GM20000 (cell line): ENCODE data around the gene ANKRD34A.
"Not testable (repeated sequence)": the region's sequence is repeated elsewhere in the genome, so short reads cannot be mapped to it uniquely, and the experiment has no call there.

Source experiments
- DNase-seq: peaks from one replicate; pipeline ENCODE4 v3.0.0; 2012; ENCODE audit warnings: low spot score
- TF ChIP-seq, protein P1 (sequence below): IDR thresholded peaks from 2 replicates; pipeline ENCODE4 v1.5.1; 2012; ENCODE audit warnings: mild to moderate bottlenecking, control low read depth; ENCODE audit errors: extremely low read depth, missing control alignments

The ANKRD34A gene

DNA sequence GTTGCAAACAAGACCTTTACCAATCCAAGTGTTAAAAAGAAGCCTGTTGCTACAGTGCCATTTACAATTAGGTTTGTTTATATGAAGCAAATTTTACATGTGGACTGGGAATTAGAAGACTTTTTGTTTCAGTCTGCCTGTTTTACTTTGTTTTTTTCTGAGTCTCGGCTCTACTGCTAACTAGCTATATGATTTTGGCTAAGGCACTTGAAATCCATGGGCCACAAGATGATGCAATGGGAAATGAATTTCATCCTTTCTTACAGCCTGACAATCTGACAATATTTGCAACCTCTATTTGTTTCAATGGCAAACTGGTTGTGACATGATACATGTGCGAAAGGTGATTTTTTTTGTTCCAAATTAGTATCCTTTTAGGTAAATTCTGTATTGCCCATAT is 42.1 kb downstream of the ANKRD34A start:
- TF ChIP-seq, protein P1, sequence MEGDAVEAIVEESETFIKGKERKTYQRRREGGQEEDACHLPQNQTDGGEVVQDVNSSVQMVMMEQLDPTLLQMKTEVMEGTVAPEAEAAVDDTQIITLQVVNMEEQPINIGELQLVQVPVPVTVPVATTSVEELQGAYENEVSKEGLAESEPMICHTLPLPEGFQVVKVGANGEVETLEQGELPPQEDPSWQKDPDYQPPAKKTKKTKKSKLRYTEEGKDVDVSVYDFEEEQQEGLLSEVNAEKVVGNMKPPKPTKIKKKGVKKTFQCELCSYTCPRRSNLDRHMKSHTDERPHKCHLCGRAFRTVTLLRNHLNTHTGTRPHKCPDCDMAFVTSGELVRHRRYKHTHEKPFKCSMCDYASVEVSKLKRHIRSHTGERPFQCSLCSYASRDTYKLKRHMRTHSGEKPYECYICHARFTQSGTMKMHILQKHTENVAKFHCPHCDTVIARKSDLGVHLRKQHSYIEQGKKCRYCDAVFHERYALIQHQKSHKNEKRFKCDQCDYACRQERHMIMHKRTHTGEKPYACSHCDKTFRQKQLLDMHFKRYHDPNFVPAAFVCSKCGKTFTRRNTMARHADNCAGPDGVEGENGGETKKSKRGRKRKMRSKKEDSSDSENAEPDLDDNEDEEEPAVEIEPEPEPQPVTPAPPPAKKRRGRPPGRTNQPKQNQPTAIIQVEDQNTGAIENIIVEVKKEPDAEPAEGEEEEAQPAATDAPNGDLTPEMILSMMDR: no peak
- no peak for DNase-seq

DNA sequence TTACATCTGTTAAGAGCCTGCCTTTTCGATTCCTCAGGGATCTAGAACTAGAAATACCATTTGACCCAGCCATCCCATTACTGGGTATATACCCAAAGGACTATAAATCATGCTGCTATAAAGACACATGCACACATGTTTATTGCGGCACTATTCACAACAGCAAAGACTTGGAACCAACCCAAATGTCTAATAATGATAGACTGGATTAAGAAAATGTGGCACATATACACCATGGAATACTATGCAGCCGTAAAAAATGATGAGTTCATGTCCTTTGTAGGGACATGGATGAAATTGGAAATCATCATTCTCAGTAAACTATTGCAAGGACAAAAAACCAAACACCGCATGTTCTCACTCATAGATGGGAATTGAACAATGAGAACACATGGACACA is 44.1 kb downstream of the ANKRD34A start:
- not testable (repeated sequence) for DNase-seq

DNA sequence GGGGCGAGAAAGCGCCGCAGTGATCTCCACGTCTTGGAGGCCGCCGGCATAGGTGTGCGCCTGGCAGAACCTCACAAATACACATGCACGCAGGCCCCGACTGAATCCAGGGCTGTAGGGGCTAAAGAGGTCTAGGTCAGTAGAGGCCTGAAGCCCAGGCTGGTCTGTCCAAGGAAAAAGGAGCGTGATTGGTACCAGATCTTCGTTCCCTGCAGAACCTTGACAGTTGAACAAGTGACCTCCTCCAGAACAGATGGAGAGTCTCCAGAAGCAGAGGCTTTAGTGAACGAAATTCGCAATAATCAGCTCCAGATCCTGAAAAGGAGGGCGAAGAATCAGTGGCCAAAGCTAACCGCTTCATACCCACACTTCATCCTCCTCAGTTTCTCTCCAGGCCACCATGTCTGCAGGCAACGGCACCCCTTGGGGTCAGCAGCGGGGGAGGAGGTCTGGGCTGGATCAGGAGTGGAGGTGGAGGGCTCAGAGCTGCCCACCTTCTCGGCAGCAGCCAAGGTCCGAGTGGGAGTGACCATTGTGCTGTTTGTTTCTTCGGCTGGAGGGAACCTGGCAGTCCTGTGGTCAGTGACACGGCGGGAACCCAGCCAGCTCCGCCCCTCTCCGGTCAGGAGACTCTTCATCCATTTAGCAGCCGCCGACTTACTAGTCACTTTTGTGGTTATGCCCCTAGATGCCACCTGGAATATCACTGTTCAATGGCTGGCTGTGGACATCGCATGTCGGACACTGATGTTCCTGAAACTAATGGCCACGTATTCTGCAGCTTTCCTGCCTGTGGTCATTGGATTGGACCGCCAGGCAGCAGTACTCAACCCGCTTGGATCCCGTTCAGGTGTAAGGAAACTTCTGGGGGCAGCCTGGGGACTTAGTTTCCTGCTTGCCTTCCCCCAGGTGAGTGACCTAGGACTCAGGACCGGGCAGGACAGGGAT is 45.1 kb downstream of the ANKRD34A start:
- TF ChIP-seq, protein P1: no peak
- peak; percentile 36 for DNase-seq

GRCh38 chr1:145918144-145918991 is 46.0 kb downstream of the ANKRD34A start, which contains the start of gene PEX11B:
PEX11B (minus strand) TSS chr1:145918717; CDS start chr1:145918688, 29 bp downstream.
- TF ChIP-seq, protein P1: no peak
- peak; percentile 88 for DNase-seq

- DNase-seq: no peak
- TF ChIP-seq, protein P1: no peak
Observed at GRCh38 chr1:145917595-145917994, 46.8 kb downstream of the ANKRD34A start.

DNA sequence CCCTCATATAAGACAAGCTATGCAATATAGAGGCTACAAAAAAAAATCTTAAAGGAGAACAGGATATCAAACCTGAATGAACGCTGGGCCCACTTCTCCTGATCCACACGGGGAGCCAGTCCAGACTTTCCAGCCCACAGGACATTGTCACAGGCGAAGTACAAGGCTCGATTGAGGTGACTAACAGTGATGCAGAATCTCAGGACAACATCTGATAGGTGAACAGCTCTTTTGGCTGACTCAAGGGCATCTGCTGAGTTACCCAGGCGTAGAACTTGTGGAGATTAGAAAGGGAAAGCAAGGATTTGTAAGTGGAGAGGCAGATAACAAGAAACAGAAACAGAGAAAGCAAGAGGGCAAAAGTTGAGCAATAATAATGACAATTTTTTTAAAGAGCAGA is 47.6 kb downstream of the ANKRD34A start:
- TF ChIP-seq, protein P1: no peak
- DNase-seq: no peak

- TF ChIP-seq, protein P1: no peak
- no peak for DNase-seq
Observed at GRCh38 chr1:145912128-145912641, 52.2 kb downstream of the ANKRD34A start.
